Urinary bladder (tissue), 4 donors: ENCODE results near the gene PPP1R13B. TPM values are rescaled to one million over a fixed set of nuclear protein-coding genes. Genes with fewer than 3 reads are reported as not detected.

ENCODE experiments used
- DNase-seq: peaks from one replicate; pipeline ENCODE4 v3.0.0-alpha.2; 2015; ENCODE audit errors: extremely low spot score
- H3K27ac ChIP-seq: one replicate; pipeline ENCODE4 v1.5.1; 2013; ENCODE audit warnings: low read depth, mild to moderate bottlenecking, moderate library complexity
- H3K36me3 ChIP-seq: one replicate; pipeline ENCODE4 v1.6.1; 2013; ENCODE audit warnings: mild to moderate bottlenecking, moderate library complexity; ENCODE audit not compliant: insufficient read depth
- H3K4me1 ChIP-seq: one replicate; pipeline ENCODE4 v1.6.1; 2013; ENCODE audit warnings: mild to moderate bottlenecking, moderate library complexity; ENCODE audit not compliant: insufficient read depth
- H3K4me3 ChIP-seq: one replicate; pipeline ENCODE4 v1.5.1; 2013; ENCODE audit warnings: low read depth, low read length
- WGBS: extraction: QIAGEN DNeasy Blood & Tissue Kit; methylation state at CpG from one replicate; pipeline ENCODE4 v1.1.7; 2013; 5-methylcytosine and 5-hydroxymethylcytosine counted together
- polyA plus RNA-seq: library from polyadenylated mRNA; stranded (reverse); fragments of 200-250 nt; gene quantifications from one replicate; pipeline ENCODE4 v1.2.3, GENCODE V29; 2013
- total RNA-seq: library from RNA; depleted of rRNA; stranded (reverse); fragments of >200 nt; gene quantifications from one replicate; pipeline ENCODE4 v1.2.3, GENCODE V29; 2014
- donor health status: healthy with polysubstance abuse.
- donor health status: healthy.

Gene PPP1R13B
- total and polyA plus RNA-seq, 2 donors, result 15.8 to 17.8 TPM

- H3K4me1 ChIP-seq, result no peaks in the 10 kb centered on the region
Observed at GRCh38 chr14:103709814-103710213, 137.6 kb downstream of the PPP1R13B start.

GRCh38 chr14:103708750-103709187, 138.6 kb downstream of the PPP1R13B start:
- H3K4me1 ChIP-seq, result no peaks in the 10 kb centered on the region
- DNase-seq, result no peak
- H3K36me3 ChIP-seq, result no peaks in the 10 kb centered on the region
- no peak overlapping the region for H3K4me3 ChIP-seq
- H3K27ac ChIP-seq, result no peak overlapping the region
- WGBS, result 80% methylated on average over 18 of the region's 18 CpGs

More at GRCh38 chr14:103709814-103710213, 137.6 kb downstream of the PPP1R13B start:
- no peak for DNase-seq
- H3K36me3 ChIP-seq, result no peaks in the 10 kb centered on the region
- H3K4me3 ChIP-seq, result no peak overlapping the region
- 89% methylated on average over 15 of the region's 15 CpGs for WGBS
- no peak overlapping the region for H3K27ac ChIP-seq

DNA sequence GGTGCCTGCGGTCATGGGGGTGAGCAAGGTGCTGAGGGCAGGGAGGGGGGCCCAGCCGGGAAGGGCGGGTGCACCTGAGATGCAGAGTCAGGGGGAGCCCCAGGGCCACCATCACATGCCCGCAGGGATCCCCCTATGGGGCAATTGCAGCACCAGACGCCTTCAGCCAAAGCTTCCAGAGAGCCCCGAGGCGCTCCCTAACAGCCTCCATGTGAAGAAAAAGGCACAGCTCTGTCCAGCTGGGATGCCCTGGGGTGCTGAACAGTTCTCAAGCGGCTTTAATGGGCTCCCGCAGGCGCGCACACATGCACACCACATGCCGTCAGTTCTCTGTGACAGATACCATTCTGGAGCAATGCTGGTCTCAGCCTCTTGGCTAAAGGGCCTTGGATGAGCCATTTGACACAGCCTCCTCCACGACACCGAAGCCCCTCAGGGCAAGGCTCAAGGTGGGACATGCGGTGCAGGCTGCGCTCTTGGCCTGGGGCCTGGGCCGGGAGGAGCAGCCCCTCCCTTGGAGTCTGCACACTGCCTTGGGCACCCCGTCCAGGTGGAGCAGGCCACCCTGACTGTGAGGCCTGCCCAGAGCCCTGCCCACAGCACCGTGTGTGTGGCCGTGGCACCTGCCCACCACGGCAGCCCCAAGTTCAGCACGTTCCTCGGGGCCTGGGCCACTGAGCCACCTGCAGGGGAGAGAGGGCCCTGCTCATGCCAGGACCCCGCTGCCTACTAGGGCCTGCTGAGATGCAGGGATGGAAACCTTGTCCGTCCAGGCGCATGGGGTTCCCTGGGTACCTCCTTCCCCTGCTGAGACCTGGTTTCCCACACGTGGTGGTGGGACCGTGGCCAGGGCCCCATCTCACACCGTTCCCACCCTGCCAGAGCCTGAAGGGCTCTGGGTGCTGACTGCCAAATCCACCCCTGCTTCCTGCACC, 139.8 kb downstream of the PPP1R13B start:
- DNase-seq, result no peak
- Histone ChIP-seq H3K4me3 (no peak overlapping the region), H3K4me1 (no peaks in the 10 kb centered on the region), H3K27ac (no peak overlapping the region), H3K36me3 (no peaks in the 10 kb centered on the region)
- 86% methylated on average over 29 of the region's 29 CpGs for WGBS

DNA sequence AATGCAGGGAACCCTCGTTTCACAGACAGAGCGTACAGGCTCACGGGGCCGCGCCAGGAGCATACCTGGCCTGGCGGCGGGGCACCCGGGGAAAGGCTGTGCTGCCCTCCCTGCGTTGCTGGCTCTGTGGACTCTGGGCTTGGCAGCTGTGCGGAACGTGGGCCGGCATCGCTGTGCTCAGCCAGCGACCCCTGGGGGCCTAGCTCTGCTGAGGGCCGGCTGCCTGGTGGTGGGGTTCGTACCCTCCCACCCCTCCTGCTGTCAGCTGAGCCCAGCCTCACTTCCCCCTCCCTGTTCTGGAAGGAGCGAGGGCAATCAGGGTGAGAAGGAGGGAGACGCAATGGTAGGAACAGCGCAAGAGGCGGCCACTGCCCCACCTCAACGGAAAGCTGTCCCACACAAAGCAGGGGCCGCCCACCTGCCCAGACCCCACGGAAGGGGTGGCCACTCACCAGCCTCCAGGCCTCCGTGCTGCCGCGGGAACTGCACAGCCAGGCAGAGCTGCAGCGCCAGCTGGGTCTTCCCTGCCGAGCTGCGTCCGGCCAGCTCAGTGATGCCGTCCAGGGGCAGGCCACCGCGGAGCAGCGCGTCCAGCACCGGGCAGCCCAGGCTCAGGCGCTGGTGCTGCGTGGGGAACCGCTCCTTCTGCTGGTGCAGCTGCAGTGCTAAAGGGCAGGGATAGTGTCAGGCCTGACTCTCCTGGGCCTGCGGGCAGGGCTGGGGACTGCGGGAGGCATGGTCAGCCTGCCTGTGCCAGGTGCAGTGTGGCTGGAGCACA, 140.6 kb downstream of the PPP1R13B start:
- WGBS, result 89% methylated on average over 41 of the region's 41 CpGs
- H3K4me1 ChIP-seq, result no peaks in the 10 kb centered on the region
- no peak for DNase-seq
- no peak overlapping the region for H3K4me3 ChIP-seq
- no peaks in the 10 kb centered on the region for H3K36me3 ChIP-seq
- no peak overlapping the region for H3K27ac ChIP-seq

- no peaks in the 10 kb centered on the region for H3K36me3 ChIP-seq
- peak overlapping the region; percentile 89 for H3K27ac ChIP-seq
- WGBS, result 57% methylated on average over 28 of the region's 28 CpGs
- H3K4me1 ChIP-seq, result no peaks in the 10 kb centered on the region
- DNase-seq, result no peak
- H3K4me3 ChIP-seq, result no peak overlapping the region
Observed at GRCh38 chr14:103705504-103706284, 141.7 kb downstream of the PPP1R13B start.

- peak; percentile 80 for DNase-seq
- 57% methylated on average over 15 of the region's 15 CpGs for WGBS
- no peaks in the 10 kb centered on the region for H3K4me1 ChIP-seq
Observed at GRCh38 chr14:103705118-103705503, 142.3 kb downstream of the PPP1R13B start.

GRCh38 chr14:103704708-103705107, 142.7 kb downstream of the PPP1R13B start:
- WGBS, result 69% methylated on average over 13 of the region's 13 CpGs
- Histone ChIP-seq H3K27ac (peak overlapping the region; percentile 92), H3K4me3 (no peak overlapping the region), H3K36me3 (no peaks in the 10 kb centered on the region), H3K4me1 (no peaks in the 10 kb centered on the region)
- DNase-seq, result no peak

More at GRCh38 chr14:103705118-103705503, 142.3 kb downstream of the PPP1R13B start:
- Histone ChIP-seq H3K4me3 (no peak overlapping the region), H3K36me3 (no peaks in the 10 kb centered on the region), H3K27ac (peak overlapping the region; percentile 92)

- DNase-seq, result no peak
- Histone ChIP-seq H3K4me3 (no peak overlapping the region), H3K27ac (no peak overlapping the region), H3K36me3 (no peaks in the 10 kb centered on the region), H3K4me1 (no peaks in the 10 kb centered on the region)
- WGBS, result 78% methylated on average over 24 of the region's 24 CpGs
Observed at GRCh38 chr14:103703433-103704385, 143.7 kb downstream of the PPP1R13B start.

GRCh38 chr14:103702497-103703432, 144.6 kb downstream of the PPP1R13B start:
- WGBS, result 84% methylated on average over 29 of the region's 29 CpGs
- H3K27ac ChIP-seq, result no peak overlapping the region
- no peak for DNase-seq
- no peak overlapping the region for H3K4me3 ChIP-seq
- no peaks in the 10 kb centered on the region for H3K4me1 ChIP-seq
- no peaks in the 10 kb centered on the region for H3K36me3 ChIP-seq

- no peak overlapping the region for H3K27ac ChIP-seq
- H3K4me1 ChIP-seq, result no peaks in the 10 kb centered on the region
- WGBS, result 88% methylated on average over 5 of the region's 5 CpGs
- H3K36me3 ChIP-seq, result no peaks in the 10 kb centered on the region
- H3K4me3 ChIP-seq, result no peak overlapping the region
- DNase-seq, result no peak
Observed at GRCh38 chr14:103702095-103702494, 145.3 kb downstream of the PPP1R13B start.

- no peaks in the 10 kb centered on the region for H3K4me1 ChIP-seq
- H3K4me3 ChIP-seq, result no peak overlapping the region
- DNase-seq, result no peak
- no peak overlapping the region for H3K27ac ChIP-seq
- WGBS, result 88% methylated on average over 21 of the region's 21 CpGs
- H3K36me3 ChIP-seq, result no peaks in the 10 kb centered on the region
Observed at GRCh38 chr14:103700753-103701490, 146.5 kb downstream of the PPP1R13B start.
